Activated CD4-positive, alpha-beta T cell treated with anti-CD3 and anti-CD28 coated beads, Interleukin-2, Interleukin-4, amounts not matched to agents 100 ng/mL and 50 ng/mL, durations not matched to agents 16 hours and 8 hours (primary cell): ENCODE results near the gene SNAPC5.
"Not testable (repeated sequence)": the region's sequence is repeated elsewhere in the genome, so short reads cannot be mapped to it uniquely, and the experiment has no call there.

ENCODE experiments used
- DNase-seq: peaks from one replicate; pipeline ENCODE4 v3.0.0-alpha.2; 2020; ENCODE audit warnings: low spot score

The SNAPC5 gene

GRCh38 chr15:66497502-66498455, at the start of gene SNAPC5:
Gene SNAPC5, minus strand, starts transcription at chr15:66497762. Its CDS starts 31 bp downstream, at chr15:66497731.
- DNase-seq: peak; percentile 97

- DNase-seq: no peak
Measured at GRCh38 chr15:66545255-66545654, 47.7 kb upstream of the SNAPC5 start.

- DNase-seq: no peak
Measured at GRCh38 chr15:66542896-66543295, 45.3 kb upstream of the SNAPC5 start.

GRCh38 chr15:66535056-66535455, 37.5 kb upstream of the SNAPC5 start:
- DNase-seq: no peak

- DNase-seq: no peak
Measured at GRCh38 chr15:66524838-66525237, 27.3 kb upstream of the SNAPC5 start.

GRCh38 chr15:66523926-66524325, 26.4 kb upstream of the SNAPC5 start:
- no peak for DNase-seq

- no peak for DNase-seq
Measured at GRCh38 chr15:66515901-66516322, 18.4 kb upstream of the SNAPC5 start.

- DNase-seq: no peak
Measured at GRCh38 chr15:66514586-66514985, 17.0 kb upstream of the SNAPC5 start.

GRCh38 chr15:66508293-66508883, 10.8 kb upstream of the SNAPC5 start:
- DNase-seq: no peak

GRCh38 chr15:66505818-66506217, 8.3 kb upstream of the SNAPC5 start:
- no peak for DNase-seq

- DNase-seq: no peak
Measured at GRCh38 chr15:66505430-66505811, 7.9 kb upstream of the SNAPC5 start.

- peak; percentile 85 for DNase-seq
Measured at GRCh38 chr15:66504563-66505429, 7.2 kb upstream of the SNAPC5 start, which contains the start of the genes RPL4 and ZWILCH. Gene RPL4, minus strand, starts transcription at chr15:66504855. Its CDS starts 65 bp downstream, at chr15:66504790. Gene ZWILCH, plus strand, starts transcription at chr15:66505326. Its CDS starts 13 bp downstream, at chr15:66505339.

- DNase-seq: no peak
Measured at GRCh38 chr15:66503780-66504562, 6.4 kb upstream of the SNAPC5 start.

GRCh38 chr15:66503041-66503648, 5.6 kb upstream of the SNAPC5 start:
- not testable (repeated sequence) for DNase-seq

- DNase-seq: no peak
Measured at GRCh38 chr15:66502491-66502890, 4.9 kb upstream of the SNAPC5 start.

GRCh38 chr15:66500346-66500745, 2.8 kb upstream of the SNAPC5 start:
- DNase-seq: not testable (repeated sequence)

- DNase-seq: peak; percentile 50
Measured at GRCh38 chr15:66498501-66499386, 1.2 kb upstream of the SNAPC5 start.

- DNase-seq: no peak
Measured at GRCh38 chr15:66496951-66497501, 536 bp downstream of the SNAPC5 start.

GRCh38 chr15:66494262-66494661, 3.3 kb downstream of the SNAPC5 start:
- DNase-seq: no peak
